GM21825 (cell line): Measurements from ENCODE around the gene SLX4IP.

Experiments
- ATAC-seq: cut with Tn5 transposase; IDR thresholded peaks from one replicate; pipeline ENCODE4 v1.9.1; 2021; ENCODE audit warnings: mild to moderate bottlenecking, moderate library complexity; ENCODE audit not compliant: unreplicated experiment

Gene SLX4IP

DNA sequence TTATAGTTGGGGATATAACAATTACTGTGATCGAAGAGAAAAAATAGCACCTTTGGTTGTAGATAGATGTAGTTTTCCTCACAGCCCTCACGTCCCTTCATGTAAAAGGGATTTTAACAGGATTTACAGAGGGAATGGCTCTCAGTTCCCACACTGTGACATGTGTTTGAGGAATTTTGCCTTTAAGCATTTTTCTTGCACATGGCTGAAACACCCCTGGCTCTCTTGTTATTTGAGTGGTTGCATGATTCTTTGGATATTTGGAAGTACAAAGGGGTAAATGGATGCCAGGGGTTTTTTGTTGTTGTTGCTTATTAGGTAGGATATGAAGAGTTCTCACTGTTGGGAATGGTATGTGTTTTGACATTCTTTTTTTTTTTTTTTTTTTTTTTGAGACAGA is 190.5 kb downstream of the SLX4IP start:
- no peak for ATAC-seq

DNA sequence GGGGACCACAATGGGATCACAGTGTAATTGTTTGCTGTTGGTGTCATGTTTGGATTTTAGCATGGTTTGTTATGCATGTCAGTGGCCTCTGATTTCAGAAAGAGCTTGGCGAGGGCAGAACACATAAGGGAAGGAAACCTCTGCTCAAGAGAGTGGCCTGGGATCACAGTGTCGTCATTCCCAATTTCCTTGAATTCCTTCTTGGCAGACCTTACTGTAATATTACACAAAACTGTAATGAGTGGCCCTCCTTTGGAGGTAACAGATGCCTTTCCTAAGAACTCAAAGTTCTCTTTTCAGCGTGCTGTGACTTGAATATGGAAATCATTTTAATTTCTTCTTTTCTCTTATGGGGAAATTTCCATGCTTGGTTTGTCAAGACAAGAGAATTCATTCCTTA is 191.8 kb downstream of the SLX4IP start:
- no peak for ATAC-seq

DNA sequence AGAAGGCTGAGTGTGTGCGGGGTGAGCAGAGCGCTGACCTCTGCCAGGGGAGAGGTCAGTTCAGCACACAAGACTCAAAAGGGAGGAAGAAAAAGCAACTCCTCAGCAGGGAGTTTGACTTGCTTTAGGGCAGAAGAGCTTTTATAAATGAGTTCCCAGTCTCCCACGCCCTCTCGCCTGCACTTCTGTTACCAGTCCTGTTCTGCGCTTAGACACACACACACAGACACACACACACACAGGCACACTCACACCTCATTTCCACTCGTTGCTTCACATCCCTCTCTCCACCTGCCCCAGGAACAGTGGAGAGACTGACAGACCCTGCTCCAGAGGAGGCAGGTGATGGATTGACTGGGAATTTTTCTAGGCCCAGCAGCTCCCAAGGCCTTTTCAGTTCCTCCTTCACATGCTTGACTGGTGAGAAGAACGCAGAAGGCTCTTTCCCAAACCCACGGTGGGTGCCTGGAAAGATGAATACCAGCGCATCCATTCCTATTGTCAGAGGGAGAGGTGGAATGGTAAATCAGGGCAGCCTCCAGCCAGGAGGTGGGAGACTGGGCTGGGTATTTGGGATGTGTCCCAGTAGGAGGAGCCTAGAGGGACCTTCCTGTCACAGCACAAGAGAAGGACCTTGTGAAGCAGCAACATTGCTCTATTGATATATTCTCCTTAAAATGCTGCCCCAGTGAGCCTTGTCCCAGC is 195.0 kb downstream of the SLX4IP start:
- no peak for ATAC-seq

DNA sequence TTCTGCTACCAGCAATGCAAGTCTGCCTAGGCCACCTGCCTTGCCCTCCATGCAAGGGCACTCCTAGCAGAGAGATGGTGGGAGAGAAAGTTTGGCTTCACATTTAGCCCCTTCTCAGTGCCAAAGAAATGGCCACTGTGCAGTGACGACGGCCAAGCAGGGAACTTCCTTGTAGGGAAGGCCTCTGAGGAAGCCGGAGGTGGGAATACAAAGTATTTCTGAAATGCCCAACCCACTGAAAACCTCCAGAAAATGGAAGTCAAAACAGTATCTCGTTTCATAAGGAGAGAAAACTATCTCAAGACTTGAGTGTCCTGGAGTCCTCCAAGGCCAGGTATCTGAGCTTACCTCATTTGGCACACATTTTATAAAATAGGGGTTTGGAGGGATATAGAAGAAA is 196.0 kb downstream of the SLX4IP start:
- no peak for ATAC-seq

DNA sequence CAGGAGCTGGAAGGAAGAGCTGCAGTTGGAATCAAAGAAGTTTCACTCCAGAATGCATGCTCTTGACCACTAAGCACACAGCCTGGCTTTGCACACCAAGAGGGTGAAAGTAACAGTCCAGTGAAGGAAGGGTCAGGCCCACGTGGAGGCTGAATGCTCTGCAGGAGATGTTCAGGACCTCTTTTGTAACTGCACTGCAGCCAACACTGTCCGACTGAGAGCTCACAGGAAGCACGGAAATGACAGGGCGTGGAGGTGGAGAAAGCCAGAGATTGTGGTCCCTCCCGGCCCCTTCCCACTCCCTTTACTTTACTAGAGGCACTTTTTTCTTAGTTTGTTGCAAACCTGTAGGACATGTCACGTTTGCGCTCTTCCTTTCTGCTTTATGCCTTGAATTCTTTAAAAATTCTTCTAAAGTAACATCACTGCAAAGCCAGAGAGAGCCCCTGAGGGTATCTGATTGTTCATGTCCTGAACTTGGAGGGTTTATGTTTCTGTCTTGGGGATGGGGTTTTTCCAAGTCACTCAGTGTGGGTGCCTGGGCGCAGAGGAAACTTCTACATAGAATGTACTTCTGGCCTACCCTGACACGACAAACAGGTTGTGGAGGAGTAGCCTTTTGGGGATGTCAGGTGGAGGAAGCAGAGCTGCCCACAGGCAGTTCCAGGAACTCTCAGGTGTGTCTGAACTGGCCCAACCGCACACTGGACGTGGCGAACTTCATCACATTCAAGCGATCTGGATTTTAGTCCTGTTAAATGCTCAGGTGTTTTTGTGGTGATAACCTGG is 197.8 kb downstream of the SLX4IP start:
- ATAC-seq = no peak

DNA sequence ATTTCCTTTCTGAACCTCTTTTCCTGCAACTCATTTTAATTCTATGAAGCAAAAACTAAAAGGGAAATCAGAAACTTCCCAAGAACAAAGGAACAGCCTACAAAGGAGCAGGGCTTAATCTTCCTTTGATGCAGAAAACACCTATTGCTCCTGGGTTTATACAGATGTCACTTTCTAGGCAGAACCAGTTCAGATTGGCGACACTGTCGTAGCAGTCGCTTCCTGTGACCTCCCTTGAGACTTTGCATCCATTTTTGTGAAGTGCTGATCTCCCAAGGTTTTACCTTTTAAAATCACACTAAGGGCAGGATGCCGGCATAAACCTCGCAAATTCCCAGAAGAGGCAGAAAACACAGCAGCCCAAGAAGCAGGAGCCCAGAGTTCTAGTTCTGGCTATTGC is 198.6 kb downstream of the SLX4IP start:
- ATAC-seq = no peak

DNA sequence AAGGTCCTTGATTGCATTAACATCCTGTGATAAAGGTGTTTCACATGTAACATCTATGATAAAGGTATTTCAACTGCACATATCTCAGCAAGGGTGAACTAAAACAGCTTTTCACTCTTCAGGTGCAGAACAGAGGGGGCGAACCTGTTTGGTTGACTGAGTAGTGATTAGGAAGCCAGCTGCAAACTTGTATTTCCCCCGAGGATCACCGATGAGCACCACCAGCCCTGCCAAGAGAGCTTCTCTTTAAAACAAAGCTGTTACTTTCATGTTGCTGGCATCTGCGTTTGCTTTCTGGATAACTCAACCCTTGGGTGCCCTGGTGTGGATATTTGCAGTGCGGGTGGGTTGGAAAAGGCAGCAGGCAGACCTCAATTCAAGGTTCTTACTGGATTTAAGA is 199.1 kb downstream of the SLX4IP start:
- no peak for ATAC-seq

DNA sequence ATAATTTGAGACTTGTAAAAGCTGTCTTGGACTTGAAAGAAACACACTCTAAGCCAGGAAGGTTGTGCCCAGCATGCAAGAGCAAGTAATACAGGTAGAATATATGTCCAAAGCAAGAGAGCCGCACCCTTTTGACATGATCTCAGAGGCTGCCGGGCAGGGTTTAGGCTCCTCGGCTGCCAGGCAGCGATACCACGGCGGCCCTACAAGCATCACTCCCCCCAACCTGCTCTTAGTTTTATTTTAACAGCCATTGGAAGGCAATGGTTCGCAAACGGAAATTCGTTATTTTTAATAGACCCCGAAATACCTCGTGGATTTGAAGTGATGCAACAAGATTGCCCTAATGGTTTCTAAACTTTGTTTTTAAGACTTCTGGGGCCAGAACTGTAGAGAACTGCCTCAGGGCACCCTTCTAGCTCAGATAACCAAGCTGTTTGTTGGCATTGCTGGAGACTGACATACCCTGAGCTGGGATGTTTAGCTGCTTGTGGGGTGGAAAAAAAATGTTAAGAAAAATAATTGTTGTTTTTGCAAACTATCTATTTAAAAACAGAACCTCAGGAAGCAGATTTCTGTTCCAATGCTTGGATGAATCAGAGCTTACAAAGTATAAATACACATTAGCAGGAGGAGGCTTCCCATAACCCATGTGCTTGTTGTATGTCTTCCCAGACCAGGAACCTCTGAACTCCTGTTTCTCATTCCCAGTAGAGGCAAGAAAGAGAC is 199.7 kb downstream of the SLX4IP start:
- no peak for ATAC-seq

DNA sequence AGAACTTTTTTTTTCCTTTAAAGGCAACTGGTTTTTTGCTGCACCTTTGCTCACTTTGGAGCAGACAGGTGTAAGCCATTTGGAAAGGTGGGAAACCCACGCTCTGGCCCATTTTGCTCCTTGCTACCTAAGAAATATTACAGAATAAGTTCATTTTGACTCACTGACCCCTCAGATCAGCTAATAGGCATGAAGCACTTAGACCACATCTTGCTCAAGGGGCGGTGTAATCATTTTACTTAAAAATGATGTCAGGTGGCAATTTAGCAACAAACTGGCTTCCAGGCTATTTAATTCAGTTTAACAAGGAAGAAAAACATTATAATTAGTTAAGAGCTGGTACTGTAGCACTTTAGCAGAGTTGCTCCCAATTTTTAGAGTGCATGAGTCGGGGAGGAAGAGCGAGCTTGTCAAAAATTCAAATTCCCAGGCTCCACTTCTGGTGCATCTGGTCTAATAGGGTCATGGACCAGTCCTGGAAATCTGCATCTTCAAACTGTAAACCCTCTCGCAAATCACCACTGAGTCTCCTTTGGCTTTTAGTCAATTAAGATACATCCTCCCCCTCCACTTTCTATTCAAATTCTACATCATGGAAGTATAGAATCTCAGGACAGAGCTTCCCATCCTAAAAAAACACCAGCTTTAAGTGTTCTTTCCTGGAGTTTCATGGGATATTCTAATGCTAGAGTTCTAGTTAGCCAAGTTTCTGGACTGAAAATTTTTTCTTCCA is 200.5 kb downstream of the SLX4IP start:
- no peak for ATAC-seq

DNA sequence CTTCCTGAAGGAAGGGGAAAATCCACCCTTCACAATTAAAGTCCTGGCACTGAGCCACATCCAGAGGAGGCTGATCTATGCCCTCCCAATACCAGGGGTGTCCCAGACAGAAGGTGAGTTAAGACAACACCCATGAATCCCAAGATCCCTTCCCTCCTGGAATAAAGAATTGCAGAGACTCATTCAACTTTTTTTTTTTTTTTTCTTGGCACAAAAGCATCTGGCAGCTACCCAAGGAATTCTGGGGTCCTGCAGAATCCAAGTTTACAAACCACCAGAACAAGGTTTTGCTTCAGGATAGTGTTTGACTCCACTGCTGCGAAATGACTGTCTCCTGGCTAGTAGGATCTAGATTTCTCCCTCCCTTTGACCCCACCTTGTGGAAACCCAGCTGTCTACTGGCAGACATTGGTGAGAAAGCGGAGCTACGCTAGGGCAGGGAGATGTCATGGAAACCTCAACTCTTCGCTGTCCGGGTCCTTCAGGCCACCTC is 201.3 kb downstream of the SLX4IP start:
- ATAC-seq = no peak

DNA sequence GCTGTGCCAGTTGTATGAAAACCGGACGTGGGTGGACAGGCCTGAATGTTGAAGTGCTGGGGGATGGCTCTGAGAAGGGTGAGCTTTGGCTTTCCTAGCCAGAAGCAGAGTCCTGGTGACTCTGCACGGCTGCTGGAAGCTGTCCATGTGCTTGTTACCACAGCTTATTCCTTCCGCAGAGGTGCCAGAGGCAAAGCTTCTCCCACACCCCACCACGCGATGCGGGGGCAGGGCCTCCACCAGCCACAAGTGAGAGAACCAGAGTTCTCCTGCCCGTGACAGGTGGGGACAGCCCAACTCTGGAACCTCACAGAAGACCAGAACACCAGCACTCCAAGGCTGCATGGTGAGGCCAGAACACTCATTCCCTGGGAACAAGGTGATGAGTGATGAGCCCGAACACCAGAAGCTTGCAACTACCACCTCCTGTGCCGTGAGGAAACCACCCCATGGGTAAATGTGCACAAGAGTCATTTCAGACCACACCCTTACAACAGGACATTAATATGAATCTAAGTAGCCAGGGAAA is 202.0 kb downstream of the SLX4IP start:
- ATAC-seq = no peak

DNA sequence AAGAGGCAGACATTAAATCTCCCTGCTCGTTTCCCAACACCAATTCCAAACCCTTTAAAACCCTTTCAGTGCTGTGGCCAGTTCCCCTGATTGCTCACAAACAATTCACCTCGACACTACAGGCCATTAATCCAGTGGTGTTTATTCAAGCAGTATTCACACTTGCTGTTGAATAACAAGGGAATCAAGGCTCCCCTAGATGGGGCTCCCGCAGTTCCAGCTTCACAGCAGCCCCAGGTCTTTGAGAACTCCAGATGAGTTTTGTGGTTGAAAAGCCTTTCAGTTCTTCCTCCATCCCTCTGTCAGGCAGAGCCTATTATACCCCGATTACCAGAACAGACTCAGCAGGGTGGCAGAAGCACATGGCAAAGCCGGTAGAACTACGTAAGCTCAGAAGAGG is 202.5 kb downstream of the SLX4IP start:
- ATAC-seq = no peak

DNA sequence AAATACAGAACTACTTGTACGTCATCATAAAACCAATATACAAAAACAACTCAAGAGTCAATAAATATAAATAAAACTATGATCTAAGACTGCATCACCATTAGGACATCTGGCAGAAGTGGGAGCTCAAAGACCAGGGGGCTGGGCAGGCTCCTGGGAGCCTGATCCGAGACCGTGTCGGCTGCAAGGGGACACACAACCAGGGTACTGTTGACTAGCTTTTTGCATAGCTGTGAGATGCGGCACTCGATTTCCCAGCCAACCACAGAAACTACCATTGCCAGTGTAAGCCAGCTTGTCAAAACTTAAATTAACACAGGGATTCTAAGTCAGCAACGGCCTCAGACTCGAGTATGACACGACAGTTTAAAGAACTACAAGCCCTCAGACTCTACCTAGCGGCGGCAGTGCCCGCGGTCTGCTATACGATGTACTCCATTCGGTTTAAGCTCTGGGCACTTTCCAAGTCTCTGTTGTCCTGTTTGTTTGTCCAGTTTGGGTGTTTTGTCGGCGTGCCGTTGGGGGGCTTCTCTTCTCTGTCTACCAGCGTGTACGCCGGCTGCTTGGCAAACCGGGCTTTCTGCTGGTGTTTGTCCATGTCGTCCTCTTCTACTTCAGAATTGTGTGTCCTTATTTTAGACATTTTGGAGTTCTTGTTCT is 204.1 kb downstream of the SLX4IP start:
- ATAC-seq = no peak

DNA sequence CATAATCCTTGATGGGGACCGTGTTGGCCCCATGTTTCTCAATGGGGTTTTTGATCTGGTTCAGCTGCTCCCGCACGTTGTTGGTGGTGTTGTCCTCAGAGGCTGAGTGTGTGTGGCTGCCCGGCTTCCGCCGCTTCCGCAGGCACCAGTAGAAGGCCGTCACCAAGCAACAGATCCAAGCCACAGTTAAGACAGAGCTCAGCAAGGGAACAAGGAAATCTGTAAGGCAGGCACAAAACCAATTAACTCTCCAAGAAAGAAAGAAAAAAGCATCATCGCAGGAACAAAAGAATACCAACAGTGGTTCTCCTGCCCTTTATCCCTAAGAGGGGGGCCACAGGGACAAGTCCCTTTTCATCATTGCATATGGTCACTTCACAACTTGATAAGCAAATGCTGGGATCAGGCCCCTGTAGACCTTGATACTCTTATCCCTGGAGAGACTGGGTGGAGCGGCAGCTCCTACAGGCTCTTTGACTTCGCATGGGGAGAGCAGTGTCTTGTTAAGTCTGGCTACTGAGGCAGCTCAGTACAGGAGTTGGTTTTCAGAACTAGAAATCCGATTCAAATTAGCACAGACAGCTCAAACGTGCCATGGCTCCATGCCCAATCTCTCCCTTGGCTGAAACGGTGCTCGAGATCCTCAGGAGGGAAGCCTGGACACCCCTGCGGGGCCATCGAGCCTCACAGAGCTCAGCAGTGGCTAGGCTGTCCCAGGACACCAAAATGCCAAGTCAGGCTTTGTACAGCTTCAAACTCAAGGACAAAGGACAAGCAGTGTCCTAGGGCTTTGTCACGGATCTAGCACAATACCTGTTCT is 204.8 kb downstream of the SLX4IP start:
- no peak for ATAC-seq

DNA sequence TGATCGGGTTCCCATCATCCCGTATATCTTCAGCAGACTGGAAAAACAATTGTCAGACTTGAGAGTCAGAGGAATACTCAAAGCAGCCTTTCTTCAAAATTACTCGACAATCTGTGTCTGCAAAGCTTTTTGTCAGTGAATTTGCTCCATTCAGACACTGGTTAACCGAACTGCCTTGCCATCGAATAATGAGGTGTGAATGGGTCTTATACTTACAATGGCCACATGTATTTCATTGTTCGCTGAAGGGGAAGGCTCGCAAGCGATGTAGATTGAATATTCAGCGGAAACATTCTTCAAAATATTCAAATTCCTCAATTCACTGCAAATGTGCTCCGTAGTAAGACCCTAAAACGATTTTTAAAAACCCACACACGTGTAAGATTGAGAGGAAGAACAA is 205.8 kb downstream of the SLX4IP start:
- ATAC-seq = no peak

DNA sequence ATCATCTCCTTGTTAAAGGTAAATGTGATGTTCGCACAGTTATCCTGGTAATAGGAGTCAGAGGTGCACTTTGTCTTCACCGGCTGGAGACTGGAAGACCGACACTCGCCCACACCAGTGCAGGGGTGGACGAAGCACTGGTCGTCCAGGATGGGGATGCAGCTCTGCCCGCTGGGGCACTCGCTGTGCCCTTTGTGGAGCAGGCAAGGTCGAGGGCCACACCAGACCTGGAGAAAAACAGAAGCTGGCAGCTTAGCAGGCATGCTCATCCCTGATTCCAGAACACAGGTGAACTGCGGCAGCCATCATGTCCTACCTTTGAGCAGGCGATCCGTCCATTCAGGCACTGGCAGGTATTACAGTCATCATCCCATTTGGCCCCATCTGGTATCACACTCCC is 206.4 kb downstream of the SLX4IP start:
- ATAC-seq = no peak

DNA sequence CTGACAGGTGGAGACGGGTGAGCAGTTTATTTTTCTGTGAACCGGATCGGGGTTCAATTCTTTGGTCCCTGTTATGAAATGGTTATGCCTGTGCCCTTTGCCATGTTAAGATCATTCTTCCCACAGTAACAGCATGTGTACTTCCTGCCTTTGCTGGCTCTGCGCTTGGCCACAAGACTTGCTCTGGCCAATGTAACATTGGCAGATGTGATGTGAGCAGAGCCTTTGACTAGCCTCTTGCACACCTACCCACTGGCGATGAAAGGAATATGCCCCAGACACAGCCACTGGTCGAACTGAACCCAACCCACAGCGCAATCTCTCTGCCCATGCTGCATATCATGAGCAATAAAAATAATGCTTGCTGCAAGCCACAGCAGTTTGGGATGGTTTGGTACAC is 206.8 kb downstream of the SLX4IP start:
- no peak for ATAC-seq

DNA sequence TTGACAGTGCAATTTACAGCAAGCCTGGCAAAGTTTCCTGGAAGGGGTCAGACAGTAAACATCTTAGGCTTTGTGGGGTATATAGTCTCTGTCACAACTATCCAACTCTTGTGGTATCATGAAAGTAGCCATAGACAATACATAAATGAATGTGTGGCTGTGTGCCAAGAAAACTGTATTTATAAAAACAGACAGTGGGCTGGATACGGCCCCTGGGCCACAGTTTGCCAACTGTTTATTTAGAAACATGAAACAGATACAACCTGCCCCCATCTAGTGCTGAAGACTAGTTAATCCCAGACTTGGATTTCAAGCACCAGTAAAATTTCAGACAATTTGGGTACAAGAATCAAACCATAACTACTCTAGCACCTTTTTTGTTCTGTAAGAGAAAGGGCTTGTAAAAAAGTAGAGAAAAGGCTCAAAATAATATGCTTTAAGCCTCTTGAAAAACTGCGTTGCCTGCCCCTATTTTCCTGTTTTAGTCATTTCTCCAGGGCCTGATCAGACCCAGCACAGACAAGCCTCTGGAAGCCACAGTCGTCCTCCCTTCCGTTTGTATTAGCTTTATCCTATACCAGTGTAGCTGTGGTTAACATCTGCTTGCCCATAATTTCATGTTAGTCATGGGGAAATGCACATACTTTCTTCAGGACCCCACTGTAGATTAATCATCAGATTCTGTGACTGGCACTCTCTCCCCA is 207.9 kb downstream of the SLX4IP start:
- ATAC-seq = no peak

DNA sequence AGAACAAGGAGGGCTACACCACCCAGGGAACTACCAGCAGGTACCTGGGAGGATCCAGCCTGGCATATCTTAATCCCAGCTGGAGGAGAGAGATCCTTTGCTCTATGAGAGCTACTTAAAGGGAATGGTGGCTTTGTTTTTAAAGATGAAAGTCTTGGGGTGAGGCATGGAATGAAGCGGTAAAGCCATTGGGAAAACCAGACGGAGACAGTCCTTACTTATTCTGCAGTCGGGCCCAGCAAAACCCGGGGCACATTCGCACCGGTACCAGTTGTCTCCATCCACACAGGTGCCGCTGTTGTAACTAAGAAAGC is 208.4 kb downstream of the SLX4IP start:
- no peak for ATAC-seq
